GM23338 (cell line): ENCODE results near the gene CALHM5.

Experiments
- CREB1 ChIP-seq: fragments of 250-450 bp; sonication (Bioruptor Pico); IDR thresholded peaks from 2 replicates; pipeline ENCODE4 v1.5.0; 2020; ENCODE audit warnings: low read depth, mild to moderate bottlenecking, moderate library complexity
- CTCF ChIP-seq, 2 experiments: fragments of 200-600 bp in 1 of 2; sonication (generic) in 1 of 2; conservative IDR thresholded peaks; 2 replicates each; pipeline versions ENCODE4 v1.5.1 to v1.6.1; 2016 to 2017; ENCODE audit warnings: antibody characterized with exemption in 2 of 2, low read depth in 2 of 2, mild to moderate bottlenecking in 2 of 2, moderate library complexity in 1 of 2
- EZH2 ChIP-seq: fragments of 200-600 bp; sonication (generic); IDR thresholded peaks from one replicate; pipeline ENCODE4 v1.8.0; 2017; ENCODE audit warnings: antibody characterized with exemption, mild to moderate bottlenecking, low read depth; ENCODE audit not compliant: unreplicated experiment
- EZH2phosphoT487 ChIP-seq: fragments of 200-600 bp; sonication (generic); IDR thresholded peaks from one replicate; pipeline ENCODE4 v1.8.1; 2018; ENCODE audit warnings: antibody characterized with exemption; ENCODE audit not compliant: unreplicated experiment
- JUNB ChIP-seq: IDR thresholded peaks from one replicate; pipeline ENCODE4 v1.6.1; 2016; ENCODE audit warnings: antibody characterized with exemption; ENCODE audit not compliant: unreplicated experiment
- NANOG ChIP-seq: IDR thresholded peaks from 2 replicates; pipeline ENCODE4 v1.6.1; 2016; ENCODE audit warnings: antibody characterized with exemption, borderline replicate concordance
- POLR2AphosphoS5 ChIP-seq: IDR thresholded peaks from 2 replicates; pipeline ENCODE4 v1.6.1; 2016; ENCODE audit warnings: antibody characterized with exemption, low read depth
- REST ChIP-seq: IDR thresholded peaks from one replicate; pipeline ENCODE4 v1.6.1; 2018; ENCODE audit warnings: antibody characterized with exemption; ENCODE audit not compliant: unreplicated experiment
- STAT1 ChIP-seq: IDR thresholded peaks from one replicate; pipeline ENCODE4 v1.6.1; 2016; ENCODE audit warnings: antibody characterized with exemption; ENCODE audit not compliant: unreplicated experiment
- ZNF114 ChIP-seq: fragments of 250-450 bp; sonication (Bioruptor Pico); IDR thresholded peaks from 2 replicates; pipeline ENCODE4 v1.5.0; 2020; ENCODE audit warnings: mild to moderate bottlenecking, moderate library complexity

- no peak for TF ChIP-seq CTCF (conservative IDR thresholded peaks at IDR 0.05; ENCODE audit: low read depth in 2 of 2)
- TF ChIP-seq REST: no peak
- no peak for TF ChIP-seq EZH2
- no peak for TF ChIP-seq POLR2AphosphoS5
- no peak for TF ChIP-seq STAT1
- TF ChIP-seq CREB1 (CRISPR knock-in tag): no peak
- no peak for TF ChIP-seq NANOG
- TF ChIP-seq JUNB: no peak
- TF ChIP-seq ZNF114 (CRISPR knock-in tag): no peak
- TF ChIP-seq EZH2phosphoT487: no peak
Observed at GRCh38 chr6:116562019-116562403, 50.6 kb downstream of the CALHM5 start.
